Measurements from ENCODE around the gene SUSD1.

DNA sequence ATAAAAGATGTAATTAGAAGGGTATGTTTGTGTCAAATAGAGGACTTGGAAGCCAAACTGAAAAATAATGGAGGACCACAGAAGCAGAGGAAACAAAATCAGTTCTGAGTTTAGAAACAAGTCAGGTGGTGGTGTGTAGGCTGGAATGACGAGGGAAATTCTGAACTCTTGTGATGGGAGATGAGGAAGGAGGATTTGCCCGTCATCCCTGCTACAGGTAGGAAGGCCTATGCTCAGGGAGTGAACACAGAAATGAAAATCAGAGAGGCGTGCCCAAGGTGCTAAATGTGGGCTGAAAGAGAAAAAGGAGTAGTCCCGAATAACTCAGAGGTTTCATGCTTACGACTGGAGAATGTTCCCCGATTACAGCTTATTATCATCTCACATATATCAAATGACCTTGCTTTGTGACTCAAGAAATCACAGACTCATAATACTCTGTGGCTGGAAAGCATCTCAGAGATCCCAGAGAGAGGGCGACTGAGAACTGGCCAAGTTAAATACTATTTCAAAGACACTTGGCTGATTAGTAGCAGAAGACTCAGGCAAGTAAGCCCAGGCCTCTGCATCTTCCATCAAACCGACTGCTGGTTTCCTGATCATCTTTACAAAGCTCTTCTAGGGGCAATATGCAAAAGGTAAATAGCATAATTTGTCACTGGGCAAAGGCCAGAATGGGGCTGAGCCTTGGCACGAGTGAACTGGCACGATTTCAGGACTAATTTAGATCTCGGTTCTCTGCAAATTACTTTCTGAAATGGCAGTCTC is 126.0 kb downstream of the SUSD1 start:
- TF ChIP-seq, protein P1, sequence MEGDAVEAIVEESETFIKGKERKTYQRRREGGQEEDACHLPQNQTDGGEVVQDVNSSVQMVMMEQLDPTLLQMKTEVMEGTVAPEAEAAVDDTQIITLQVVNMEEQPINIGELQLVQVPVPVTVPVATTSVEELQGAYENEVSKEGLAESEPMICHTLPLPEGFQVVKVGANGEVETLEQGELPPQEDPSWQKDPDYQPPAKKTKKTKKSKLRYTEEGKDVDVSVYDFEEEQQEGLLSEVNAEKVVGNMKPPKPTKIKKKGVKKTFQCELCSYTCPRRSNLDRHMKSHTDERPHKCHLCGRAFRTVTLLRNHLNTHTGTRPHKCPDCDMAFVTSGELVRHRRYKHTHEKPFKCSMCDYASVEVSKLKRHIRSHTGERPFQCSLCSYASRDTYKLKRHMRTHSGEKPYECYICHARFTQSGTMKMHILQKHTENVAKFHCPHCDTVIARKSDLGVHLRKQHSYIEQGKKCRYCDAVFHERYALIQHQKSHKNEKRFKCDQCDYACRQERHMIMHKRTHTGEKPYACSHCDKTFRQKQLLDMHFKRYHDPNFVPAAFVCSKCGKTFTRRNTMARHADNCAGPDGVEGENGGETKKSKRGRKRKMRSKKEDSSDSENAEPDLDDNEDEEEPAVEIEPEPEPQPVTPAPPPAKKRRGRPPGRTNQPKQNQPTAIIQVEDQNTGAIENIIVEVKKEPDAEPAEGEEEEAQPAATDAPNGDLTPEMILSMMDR (tag by site-specific recombination; IDR thresholded peaks at IDR 0.05) = no peak
- TF ChIP-seq TCF7L2 (IDR thresholded peaks at IDR 0.05; ENCODE audit: borderline replicate concordance, low read depth, low read length) = no peak
- TF ChIP-seq ZNF404 (tag by site-specific recombination; IDR thresholded peaks at IDR 0.05) = no peak
- TF ChIP-seq ZNF221 (tag by site-specific recombination; IDR thresholded peaks at IDR 0.05; ENCODE audit: borderline replicate concordance) = no peak
- TF ChIP-seq ZNF600 (tag by site-specific recombination; IDR thresholded peaks at IDR 0.05) = no peak
- TF ChIP-seq, protein P2, sequence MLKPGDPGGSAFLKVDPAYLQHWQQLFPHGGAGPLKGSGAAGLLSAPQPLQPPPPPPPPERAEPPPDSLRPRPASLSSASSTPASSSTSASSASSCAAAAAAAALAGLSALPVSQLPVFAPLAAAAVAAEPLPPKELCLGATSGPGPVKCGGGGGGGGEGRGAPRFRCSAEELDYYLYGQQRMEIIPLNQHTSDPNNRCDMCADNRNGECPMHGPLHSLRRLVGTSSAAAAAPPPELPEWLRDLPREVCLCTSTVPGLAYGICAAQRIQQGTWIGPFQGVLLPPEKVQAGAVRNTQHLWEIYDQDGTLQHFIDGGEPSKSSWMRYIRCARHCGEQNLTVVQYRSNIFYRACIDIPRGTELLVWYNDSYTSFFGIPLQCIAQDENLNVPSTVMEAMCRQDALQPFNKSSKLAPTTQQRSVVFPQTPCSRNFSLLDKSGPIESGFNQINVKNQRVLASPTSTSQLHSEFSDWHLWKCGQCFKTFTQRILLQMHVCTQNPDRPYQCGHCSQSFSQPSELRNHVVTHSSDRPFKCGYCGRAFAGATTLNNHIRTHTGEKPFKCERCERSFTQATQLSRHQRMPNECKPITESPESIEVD (tag by site-specific recombination; IDR thresholded peaks at IDR 0.05) = no peak
- TF ChIP-seq ZFP3 (tag by site-specific recombination; IDR thresholded peaks at IDR 0.05; ENCODE audit: low read depth) = no peak
- TF ChIP-seq ZNF350 (tag by site-specific recombination; IDR thresholded peaks at IDR 0.05) = no peak
- TF ChIP-seq ZBTB17 (tag by site-specific recombination; IDR thresholded peaks at IDR 0.05) = no peak
- no peak for TF ChIP-seq HOXA7 (CRISPR knock-in tag; IDR thresholded peaks at IDR 0.05; ENCODE audit: borderline replicate concordance)
- TF ChIP-seq EGR2 (tag by site-specific recombination; IDR thresholded peaks at IDR 0.05; ENCODE audit: low read depth) = no peak

Data from HEK293 (cell line).